IMR-90 (cell line): ENCODE measurements around the gene SLC2A13. TPM values are rescaled to one million over a fixed set of nuclear protein-coding genes. Genes with fewer than 3 reads are reported as not detected.

Experiments
- ATAC-seq: fragments of 200-7000 bp; cut with Tn5 transposase; 2 replicates; pipeline ENCODE4 v1.9.1; 2020; ENCODE audit warnings: low read depth, mild to moderate bottlenecking, moderate library complexity
- BruUV-seq: library from RNA; stranded (reverse); fragments of 400-500 nt; replicated peaks from 2 replicates; lab custom pipeline; 2021; lab: Mats Ljungman, UMichigan
- CTCF ChIA-PET: fragments of 300-600 bp; formaldehyde crosslinking; extraction: SDS; loops from one replicate; lab custom pipeline; 2021; ENCODE audit warnings: antibody characterized with exemption; lab: Yijun Ruan, JAX
- POLR2A ChIA-PET: fragments of 300-600 bp; sonication (Branson Sonifier 250); formaldehyde crosslinking; loops from one replicate; lab custom pipeline; 2022; ENCODE audit warnings: antibody characterized with exemption; ENCODE audit not compliant: unreplicated experiment; lab: Charles Lee
- DNase-seq: peaks from one replicate; pipeline ENCODE4 v3.0.0; 2013
- H2AFZ ChIP-seq: replicated peaks from 2 replicates; pipeline ENCODE3; 2013; ENCODE audit warnings: low read length, mild to moderate bottlenecking; ENCODE audit not compliant: poor library complexity
- H2AK5ac ChIP-seq: 2 replicates; pipeline ENCODE4 v1.6.1; 2013; ENCODE audit warnings: low read depth, low read length, inconsistent platforms
- H2AK9ac ChIP-seq: replicated peaks from 2 replicates; pipeline ENCODE3; 2013; ENCODE audit warnings: mild to moderate bottlenecking, low read depth, low read length, moderate library complexity; ENCODE audit not compliant: poor library complexity
- H2BK120ac ChIP-seq: 2 replicates; pipeline ENCODE4 v1.6.1; 2013; ENCODE audit warnings: low read depth, low read length, inconsistent platforms
- H2BK15ac ChIP-seq: 3 replicates; pipeline ENCODE4 v1.6.1; 2013; ENCODE audit warnings: low read depth, low read length, inconsistent platforms
- H2BK20ac ChIP-seq: 2 replicates; pipeline ENCODE4 v1.6.1; 2013; ENCODE audit warnings: low read depth, mild to moderate bottlenecking, inconsistent platforms, low read length, moderate library complexity
- H2BK5ac ChIP-seq: 2 replicates; pipeline ENCODE4 v1.6.1; 2013; ENCODE audit warnings: mild to moderate bottlenecking, low read depth, low read length, inconsistent platforms; ENCODE audit not compliant: poor library complexity, severe bottlenecking
- H3K14ac ChIP-seq: replicated peaks from 2 replicates; pipeline ENCODE4 v1.6.1; 2013; ENCODE audit warnings: low read depth, low read length, inconsistent platforms
- H3K18ac ChIP-seq: 2 replicates; pipeline ENCODE4 v1.6.1; 2013; ENCODE audit warnings: low read depth, low read length, control low read depth
- H3K23ac ChIP-seq: 2 replicates; pipeline ENCODE4 v1.6.1; 2013; ENCODE audit warnings: low read depth, low read length, inconsistent platforms
- H3K27ac ChIP-seq: 2 replicates; pipeline ENCODE4 v1.5.1; 2013; ENCODE audit warnings: mild to moderate bottlenecking, control low read depth, low read length; ENCODE audit not compliant: insufficient read depth
- H3K27me3 ChIP-seq: 2 replicates; pipeline ENCODE4 v1.6.1; 2013; ENCODE audit warnings: low read length; ENCODE audit not compliant: control insufficient read depth, insufficient read depth
- H3K36me3 ChIP-seq: 2 replicates; pipeline ENCODE4 v1.6.1; 2013; ENCODE audit warnings: low read length, mixed read lengths; ENCODE audit not compliant: control insufficient read depth, insufficient read depth
- H3K4ac ChIP-seq: 2 replicates; pipeline ENCODE4 v1.6.1; 2013; ENCODE audit warnings: low read depth, low read length, inconsistent platforms
- H3K4me1 ChIP-seq: 2 replicates; pipeline ENCODE4 v1.6.1; 2013; ENCODE audit warnings: low read length, mixed read lengths; ENCODE audit not compliant: control insufficient read depth, insufficient read depth
- H3K4me2 ChIP-seq: 2 replicates; pipeline ENCODE4 v1.6.1; 2013; ENCODE audit warnings: low read depth, mild to moderate bottlenecking, control low read depth, low read length, moderate library complexity
- H3K4me3 ChIP-seq: 2 replicates; pipeline ENCODE4 v1.5.1; 2013; ENCODE audit warnings: low read depth, mild to moderate bottlenecking, control low read depth, low read length, moderate library complexity; ENCODE audit not compliant: insufficient read depth
- H3K56ac ChIP-seq: 2 replicates; pipeline ENCODE4 v1.6.1; 2013; ENCODE audit warnings: low read length, inconsistent platforms; ENCODE audit not compliant: insufficient read depth; ENCODE audit errors: extremely low read depth
- H3K79me1 ChIP-seq, 2 experiments: 2 replicates each; pipeline ENCODE4 v1.6.1; 2013; ENCODE audit warnings: low read length in 2 of 2, inconsistent platforms in 1 of 2, low read depth in 1 of 2
- H3K9ac ChIP-seq: 2 replicates; pipeline ENCODE4 v1.6.1; 2013; ENCODE audit warnings: low read depth, low read length, control low read depth
- H3K9me1 ChIP-seq: 2 replicates; pipeline ENCODE4 v1.6.1; 2013; ENCODE audit warnings: low read length, inconsistent platforms; ENCODE audit not compliant: insufficient read depth
- H3K9me3 ChIP-seq: 2 replicates; pipeline ENCODE4 v1.6.1; 2013; ENCODE audit warnings: low read length; ENCODE audit not compliant: control insufficient read depth, insufficient read depth
- H4K20me1 ChIP-seq: 2 replicates; pipeline ENCODE4 v1.6.1; 2013; ENCODE audit warnings: low read length, inconsistent platforms; ENCODE audit not compliant: insufficient read depth
- H4K5ac ChIP-seq: 2 replicates; pipeline ENCODE4 v1.6.1; 2013; ENCODE audit warnings: mild to moderate bottlenecking, low read depth, low read length, control low read depth
- H4K8ac ChIP-seq, 2 experiments: 2 replicates each; pipeline ENCODE4 v1.6.1; 2013; ENCODE audit warnings: low read depth in 2 of 2, low read length in 2 of 2, control low read depth in 1 of 2, inconsistent platforms in 1 of 2
- H4K91ac ChIP-seq: 2 replicates; pipeline ENCODE4 v1.6.1; 2013; ENCODE audit warnings: low read depth, low read length, inconsistent platforms; ENCODE audit not compliant: insufficient read depth
- BHLHE40 ChIP-seq: fragments of 150-350 bp; IDR thresholded peaks from 2 replicates; pipeline ENCODE4 v1.6.1; 2016; ENCODE audit warnings: mild to moderate bottlenecking, low read depth, low read length
- CEBPB ChIP-seq: IDR thresholded peaks from 2 replicates; pipeline ENCODE4 v1.6.1; 2012; ENCODE audit warnings: low read depth, low read length, improper control_type of control experiment
- FOS ChIP-seq: fragments of 150-350 bp; IDR thresholded peaks from 2 replicates; pipeline ENCODE4 v1.6.1; 2016; ENCODE audit warnings: low read depth, low read length
- MAFK ChIP-seq: IDR thresholded peaks from 2 replicates; pipeline ENCODE4 v1.6.1; 2012; ENCODE audit warnings: low read depth, low read length, improper control_type of control experiment
- MAZ ChIP-seq: IDR thresholded peaks from 2 replicates; pipeline ENCODE4 v1.6.1; 2012; ENCODE audit warnings: low read depth, mild to moderate bottlenecking, low read length, improper control_type of control experiment, moderate library complexity, borderline replicate concordance
- MXI1 ChIP-seq: IDR thresholded peaks from 2 replicates; pipeline ENCODE4 v1.6.1; 2012; ENCODE audit warnings: low read depth, mild to moderate bottlenecking, low read length, moderate library complexity, borderline replicate concordance
- NFE2L2 ChIP-seq: fragments of 150-350 bp; IDR thresholded peaks from 2 replicates; pipeline ENCODE4 v1.6.1; 2016; ENCODE audit warnings: low read depth, mild to moderate bottlenecking, low read length
- RAD21 ChIP-seq: IDR thresholded peaks from 2 replicates; pipeline ENCODE4 v1.6.1; 2012; ENCODE audit warnings: low read length, improper control_type of control experiment
- RCOR1 ChIP-seq: IDR thresholded peaks from 2 replicates; pipeline ENCODE4 v1.6.1; 2012; ENCODE audit warnings: mild to moderate bottlenecking, low read length, improper control_type of control experiment; ENCODE audit not compliant: insufficient replicate concordance
- RFX5 ChIP-seq: IDR thresholded peaks from 2 replicates; pipeline ENCODE4 v1.8.0; 2012; ENCODE audit warnings: low read depth, mild to moderate bottlenecking, low read length, moderate library complexity
- USF2 ChIP-seq: fragments of 150-350 bp; IDR thresholded peaks from 2 replicates; pipeline ENCODE4 v1.6.1; 2017; ENCODE audit warnings: mild to moderate bottlenecking, antibody characterized with exemption, low read length, low read depth
- WGBS, 2 experiments: methylation state at CpG; one replicate each; pipeline versions ENCODE4 v1.1.5 to v1.1.7; 2013; ENCODE audit warnings: missing lambda C conversion rate in 2 of 2; ENCODE audit not compliant: insufficient read length in 1 of 2; ENCODE audit errors: extremely low coverage in 2 of 2; 5-methylcytosine and 5-hydroxymethylcytosine counted together
- dilution Hi-C: fragments of 300-500 bp; cut with HindIII; formaldehyde crosslinking; loops from one replicate; pipeline ENCODE4 v1.14.3; 2018; ENCODE audit warnings: low sequenced_read_pairs; ENCODE audit not compliant: unreplicated experiment
- in situ Hi-C: fragments of 300-500 bp; cut with MboI; formaldehyde crosslinking; loops from 3 replicates; pipeline ENCODE4 v1.14.3; 2019; ENCODE audit warnings: low sequenced_read_pairs, inconsistent platforms, mixed read lengths
- intact Hi-C: fragments of 100-400 bp; cut with micrococcal nuclease; formaldehyde crosslinking; loops from 2 replicates; pipeline ENCODE4 v1.10.0; 2022
- polyA plus RNA-seq, 3 experiments: library from polyadenylated mRNA; depleted of rRNA; stranded (reverse); fragments of >200 nt; gene quantifications; 2 replicates each; pipeline ENCODE4 v1.2.3, GENCODE V29; 2012; ENCODE audit warnings: low replicate concordance in 1 of 3
- total RNA-seq: library from RNA; depleted of rRNA; stranded (reverse); fragments of >200 nt; gene quantifications from 2 replicates; pipeline ENCODE4 v1.2.3, GENCODE V29; 2012
- TF ChIP-seq, protein P1 (sequence below): conservative IDR thresholded peaks from 2 replicates; pipeline ENCODE4 v1.5.1; 2012; ENCODE audit warnings: mild to moderate bottlenecking, low read depth, low read length, improper control_type of control experiment
- TF ChIP-seq, protein P2 (sequence below): fragments of 150-350 bp; IDR thresholded peaks from 2 replicates; pipeline ENCODE4 v1.6.1; 2016; ENCODE audit warnings: low read depth, mild to moderate bottlenecking, low read length, moderate library complexity, borderline replicate concordance

SLC2A13 gene
- total and polyA plus RNA-seq, 2 of the 4 experiments (the other 2 are of a cell fraction), result 1.5 to 3.9 TPM

- no peaks in the 10 kb centered on the region for H3K27me3 ChIP-seq
- H2BK15ac ChIP-seq, result no peak overlapping the region
- dilution Hi-C loops (no loop called here), in situ Hi-C loops (no loop called here), intact Hi-C loops (no loop called here)
- H3K56ac ChIP-seq, result no peak overlapping the region
- BruUV-seq, result no TSS peak
- WGBS, 2 experiments, result no CpG with 5 or more reads among the region's 1 CpG
- no peak overlapping the region for H2AFZ ChIP-seq
- DNase-seq, result peak; percentile 1
- H4K91ac ChIP-seq, result no peak overlapping the region
- H3K27ac ChIP-seq, result no peak overlapping the region
- no peak overlapping the region for H4K5ac ChIP-seq
- H2AK9ac ChIP-seq, result no peak overlapping the region
- H3K23ac ChIP-seq, result no peak overlapping the region
- TF ChIP-seq FOS, result no peak
- TF ChIP-seq RAD21, result no peak
- TF ChIP-seq NFE2L2, result no peak
- TF ChIP-seq, protein P1, sequence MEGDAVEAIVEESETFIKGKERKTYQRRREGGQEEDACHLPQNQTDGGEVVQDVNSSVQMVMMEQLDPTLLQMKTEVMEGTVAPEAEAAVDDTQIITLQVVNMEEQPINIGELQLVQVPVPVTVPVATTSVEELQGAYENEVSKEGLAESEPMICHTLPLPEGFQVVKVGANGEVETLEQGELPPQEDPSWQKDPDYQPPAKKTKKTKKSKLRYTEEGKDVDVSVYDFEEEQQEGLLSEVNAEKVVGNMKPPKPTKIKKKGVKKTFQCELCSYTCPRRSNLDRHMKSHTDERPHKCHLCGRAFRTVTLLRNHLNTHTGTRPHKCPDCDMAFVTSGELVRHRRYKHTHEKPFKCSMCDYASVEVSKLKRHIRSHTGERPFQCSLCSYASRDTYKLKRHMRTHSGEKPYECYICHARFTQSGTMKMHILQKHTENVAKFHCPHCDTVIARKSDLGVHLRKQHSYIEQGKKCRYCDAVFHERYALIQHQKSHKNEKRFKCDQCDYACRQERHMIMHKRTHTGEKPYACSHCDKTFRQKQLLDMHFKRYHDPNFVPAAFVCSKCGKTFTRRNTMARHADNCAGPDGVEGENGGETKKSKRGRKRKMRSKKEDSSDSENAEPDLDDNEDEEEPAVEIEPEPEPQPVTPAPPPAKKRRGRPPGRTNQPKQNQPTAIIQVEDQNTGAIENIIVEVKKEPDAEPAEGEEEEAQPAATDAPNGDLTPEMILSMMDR, result no peak
- TF ChIP-seq MAFK, result no peak
- TF ChIP-seq MXI1, result no peak
- TF ChIP-seq, protein P2, sequence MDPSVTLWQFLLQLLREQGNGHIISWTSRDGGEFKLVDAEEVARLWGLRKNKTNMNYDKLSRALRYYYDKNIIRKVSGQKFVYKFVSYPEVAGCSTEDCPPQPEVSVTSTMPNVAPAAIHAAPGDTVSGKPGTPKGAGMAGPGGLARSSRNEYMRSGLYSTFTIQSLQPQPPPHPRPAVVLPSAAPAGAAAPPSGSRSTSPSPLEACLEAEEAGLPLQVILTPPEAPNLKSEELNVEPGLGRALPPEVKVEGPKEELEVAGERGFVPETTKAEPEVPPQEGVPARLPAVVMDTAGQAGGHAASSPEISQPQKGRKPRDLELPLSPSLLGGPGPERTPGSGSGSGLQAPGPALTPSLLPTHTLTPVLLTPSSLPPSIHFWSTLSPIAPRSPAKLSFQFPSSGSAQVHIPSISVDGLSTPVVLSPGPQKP, result no peak
- no peak for TF ChIP-seq CEBPB
- TF ChIP-seq RFX5, result no peak
- no peak for TF ChIP-seq BHLHE40
- no peak for TF ChIP-seq RCOR1
- TF ChIP-seq USF2, result no peak
- TF ChIP-seq MAZ, result no peak
- H3K14ac ChIP-seq, result no peak overlapping the region
- POLR2A ChIA-PET, result no interaction called here
- no peaks in the 10 kb centered on the region for H3K9me3 ChIP-seq
- H2BK120ac ChIP-seq, result no peak overlapping the region
- CTCF ChIA-PET, result no interaction called here
- H3K4me2 ChIP-seq, result no peak overlapping the region
- no peak overlapping the region for H3K4ac ChIP-seq
- no peak overlapping the region for H2BK5ac ChIP-seq
- H3K79me1 ChIP-seq, result no peaks in the 10 kb centered on the region
- no peaks in the 10 kb centered on the region for H3K9me1 ChIP-seq
- no peaks in the 10 kb centered on the region; the same call in 1 of the 2 replicates for H3K36me3 ChIP-seq
- H4K8ac ChIP-seq, result no peak overlapping the region
- no peak overlapping the region for H3K4me3 ChIP-seq
- H2BK20ac ChIP-seq, result no peak overlapping the region
- no peaks in the 10 kb centered on the region for H4K20me1 ChIP-seq
- ATAC-seq, result no peak
- H3K9ac ChIP-seq, result no peak overlapping the region
- no peak overlapping the region for H3K18ac ChIP-seq
- no peak overlapping the region for H2AK5ac ChIP-seq
- H3K4me1 ChIP-seq, result no peaks in the 10 kb centered on the region
Measured at GRCh38 chr12:39852346-39852745, 253.5 kb downstream of the SLC2A13 start.
